H1 (cell line): ENCODE measurements around the gene PHOSPHO2.

Experiments used
- HDAC2 ChIP-seq, 2 experiments: fragments of 300-600 bp in 1 of 2; sonication (generic) in 1 of 2; IDR thresholded peaks; 2 replicates each; pipeline ENCODE4 v1.6.1; 2011 to 2012; ENCODE audit warnings: low read depth in 2 of 2, low read length in 2 of 2, mild to moderate bottlenecking in 2 of 2, moderate library complexity in 2 of 2, borderline replicate concordance in 1 of 2, inconsistent platforms in 1 of 2
- POLR2AphosphoS5 ChIP-seq: IDR thresholded peaks from 2 replicates; pipeline ENCODE4 v1.6.1; 2011; ENCODE audit warnings: low read depth, low read length
- RAD21 ChIP-seq, 2 experiments: IDR thresholded peaks in 1 of 2; conservative IDR thresholded peaks in 1 of 2; 2 replicates each; pipeline ENCODE4 v1.6.1; 2011; ENCODE audit warnings: low read depth in 2 of 2, low read length in 2 of 2, improper control_type of control experiment in 1 of 2, inconsistent platforms in 1 of 2, mild to moderate bottlenecking in 1 of 2, moderate library complexity in 1 of 2
- TF ChIP-seq, protein P1 (sequence below), 3 experiments: IDR thresholded peaks; 1 replicate in 2 of 3; 2 replicates in 1 of 3; pipeline versions ENCODE4 v1.5.1 to v1.6.1; 2011; ENCODE audit warnings: low read length in 3 of 3, mild to moderate bottlenecking in 3 of 3, inconsistent platforms in 2 of 3, low read depth in 1 of 3, moderate library complexity in 1 of 3; ENCODE audit not compliant: insufficient read depth in 1 of 3; ENCODE audit errors: control extremely low read depth in 1 of 3

DNA sequence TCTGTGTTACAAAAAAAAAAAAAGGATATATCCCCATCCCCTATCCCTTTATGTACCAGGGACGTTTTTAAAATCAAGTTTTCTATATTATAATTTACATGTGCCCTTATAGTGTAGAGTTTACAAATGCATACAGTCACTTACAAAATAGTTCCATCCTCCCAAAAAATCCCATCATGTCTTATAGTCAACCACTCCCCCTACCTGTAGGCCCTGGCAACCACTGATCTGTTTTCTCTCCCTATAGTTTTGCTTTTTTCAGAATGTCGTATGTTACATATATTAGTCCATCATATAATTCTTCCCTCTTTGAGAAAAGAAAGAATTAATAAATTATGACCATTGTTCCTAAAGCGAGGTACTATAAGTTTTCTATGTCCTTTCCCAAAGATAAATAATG, 17.9 kb upstream of the PHOSPHO2 start:
- peak; percentile 49 to 50 for TF ChIP-seq RAD21 (IDR thresholded peaks at IDR 0.05 in 1 of 2, conservative IDR thresholded peaks at IDR 0.05 in 1 of 2; ENCODE audit: low read depth in 2 of 2, low read length in 2 of 2)
- no peak for TF ChIP-seq HDAC2 (IDR thresholded peaks at IDR 0.05; ENCODE audit: borderline replicate concordance in 1 of 2, low read depth in 2 of 2, low read length in 2 of 2)
- TF ChIP-seq POLR2AphosphoS5: no peak
- TF ChIP-seq, protein P1, sequence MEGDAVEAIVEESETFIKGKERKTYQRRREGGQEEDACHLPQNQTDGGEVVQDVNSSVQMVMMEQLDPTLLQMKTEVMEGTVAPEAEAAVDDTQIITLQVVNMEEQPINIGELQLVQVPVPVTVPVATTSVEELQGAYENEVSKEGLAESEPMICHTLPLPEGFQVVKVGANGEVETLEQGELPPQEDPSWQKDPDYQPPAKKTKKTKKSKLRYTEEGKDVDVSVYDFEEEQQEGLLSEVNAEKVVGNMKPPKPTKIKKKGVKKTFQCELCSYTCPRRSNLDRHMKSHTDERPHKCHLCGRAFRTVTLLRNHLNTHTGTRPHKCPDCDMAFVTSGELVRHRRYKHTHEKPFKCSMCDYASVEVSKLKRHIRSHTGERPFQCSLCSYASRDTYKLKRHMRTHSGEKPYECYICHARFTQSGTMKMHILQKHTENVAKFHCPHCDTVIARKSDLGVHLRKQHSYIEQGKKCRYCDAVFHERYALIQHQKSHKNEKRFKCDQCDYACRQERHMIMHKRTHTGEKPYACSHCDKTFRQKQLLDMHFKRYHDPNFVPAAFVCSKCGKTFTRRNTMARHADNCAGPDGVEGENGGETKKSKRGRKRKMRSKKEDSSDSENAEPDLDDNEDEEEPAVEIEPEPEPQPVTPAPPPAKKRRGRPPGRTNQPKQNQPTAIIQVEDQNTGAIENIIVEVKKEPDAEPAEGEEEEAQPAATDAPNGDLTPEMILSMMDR (IDR thresholded peaks at IDR 0.05; ENCODE audit: control extremely low read depth in 1 of 3, insufficient read depth in 1 of 3, low read depth in 1 of 3, low read length in 3 of 3): peak in 2 of 3 experiments; percentile 29 to 45; a peak in 2 of 4 replicates
